Measurements from ENCODE around the gene ZNF423.

Gene ZNF423

DNA sequence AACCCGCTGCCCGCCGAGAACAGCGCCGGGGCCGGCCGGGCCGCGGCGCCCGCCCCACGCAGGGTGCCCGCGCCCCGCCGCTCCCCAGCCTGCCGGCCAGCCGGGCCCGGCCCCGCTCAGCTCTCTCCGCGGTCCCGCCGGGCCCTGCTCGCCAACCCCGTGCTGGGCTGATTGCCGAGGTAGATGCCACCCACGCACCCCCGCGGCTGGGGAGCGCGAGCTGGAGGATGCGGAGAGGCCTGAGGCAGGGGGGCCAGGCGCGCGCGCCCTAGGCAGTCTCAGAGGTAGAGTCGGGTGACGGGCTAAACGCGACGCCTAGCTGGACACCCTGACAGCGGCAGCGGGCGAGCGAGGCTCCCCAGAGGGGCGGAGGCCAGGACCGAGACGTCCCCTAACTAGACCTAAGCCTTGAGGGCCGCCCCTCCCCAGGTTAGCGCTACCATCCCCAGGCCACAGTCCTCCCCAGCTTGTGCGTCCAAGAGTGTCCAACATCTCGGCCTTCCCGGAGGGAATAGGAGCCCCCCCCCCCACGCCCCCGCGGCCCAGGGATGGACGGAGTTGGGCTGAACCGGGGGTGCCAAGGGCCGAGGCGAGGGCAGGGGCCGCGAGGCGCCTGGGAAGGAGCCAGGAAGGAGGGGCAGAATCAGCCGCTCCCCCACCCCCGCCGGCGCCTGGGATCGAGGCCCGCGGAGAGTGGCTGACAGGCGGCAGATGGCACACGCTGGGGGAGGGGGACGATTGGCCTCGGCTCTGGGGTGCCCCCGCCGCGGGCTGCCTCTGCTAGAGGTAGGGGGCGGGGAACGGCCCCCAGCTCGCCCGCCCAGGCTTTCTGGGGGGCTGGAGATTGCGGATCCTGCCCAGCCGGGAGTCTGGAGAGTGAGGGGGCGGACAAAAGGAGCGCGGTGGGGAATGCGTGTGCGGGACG is 2.5 kb upstream of the ZNF423 start:
- Mint-ChIP-seq H3K4me3 (no peak overlapping the region), H3K27me3 (peaks cover 12% of the 10 kb centered on the region), H3K4me1 (ENCODE audit: low read depth) (peaks cover 10% of the 10 kb centered on the region), H3K27ac (no peak overlapping the region), H3K9me3 (ENCODE audit: low read depth) (no peaks in the 10 kb centered on the region), H3K36me3 (no peaks in the 10 kb centered on the region)

DNA sequence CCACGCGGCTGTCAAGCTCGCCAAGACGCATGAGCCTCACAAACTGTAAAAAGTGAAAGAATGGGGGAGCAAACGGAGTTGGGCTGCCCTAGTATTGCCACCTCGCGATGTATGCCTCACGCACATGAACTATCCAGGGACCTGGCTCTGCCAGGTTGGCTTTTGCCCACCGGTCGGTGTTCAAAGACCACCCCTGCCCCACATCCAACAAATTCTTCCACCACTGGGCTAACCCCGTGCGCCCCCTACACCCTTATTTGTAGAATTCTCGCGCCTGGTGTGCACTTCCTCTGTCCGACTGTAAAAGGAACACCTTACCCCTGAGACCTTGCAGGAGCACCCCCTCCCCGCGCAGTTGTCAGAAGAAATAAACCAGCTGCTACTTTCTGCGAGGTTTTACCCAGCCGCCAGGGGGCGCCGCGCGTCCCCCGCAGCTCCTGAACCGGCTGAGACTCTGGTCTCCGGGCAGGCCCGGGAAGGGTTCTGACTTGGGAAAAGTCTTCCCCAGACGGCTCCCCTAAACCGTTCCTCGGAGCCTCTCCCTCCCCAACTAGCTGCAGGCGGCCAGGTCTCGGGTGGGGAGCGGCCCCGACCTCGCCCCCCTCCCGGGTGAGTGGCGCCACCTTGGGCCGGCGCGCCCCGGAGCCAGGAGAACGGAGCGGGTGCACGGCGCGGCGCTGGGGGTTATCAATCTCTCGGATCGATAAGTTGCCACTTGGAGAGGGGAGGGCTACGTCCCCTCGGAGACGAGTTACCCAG is 1.7 kb upstream of the ZNF423 start:
- no peaks in the 10 kb centered on the region for H3K36me3 Mint-ChIP-seq
- no peak overlapping the region for H3K27ac Mint-ChIP-seq
- no peaks in the 10 kb centered on the region for H3K9me3 Mint-ChIP-seq (ENCODE audit: low read depth)
- H3K27me3 Mint-ChIP-seq: peaks cover 16% of the 10 kb centered on the region
- H3K4me3 Mint-ChIP-seq: peak overlapping the region; percentile 82
- peaks cover 10% of the 10 kb centered on the region for H3K4me1 Mint-ChIP-seq (ENCODE audit: low read depth)

DNA sequence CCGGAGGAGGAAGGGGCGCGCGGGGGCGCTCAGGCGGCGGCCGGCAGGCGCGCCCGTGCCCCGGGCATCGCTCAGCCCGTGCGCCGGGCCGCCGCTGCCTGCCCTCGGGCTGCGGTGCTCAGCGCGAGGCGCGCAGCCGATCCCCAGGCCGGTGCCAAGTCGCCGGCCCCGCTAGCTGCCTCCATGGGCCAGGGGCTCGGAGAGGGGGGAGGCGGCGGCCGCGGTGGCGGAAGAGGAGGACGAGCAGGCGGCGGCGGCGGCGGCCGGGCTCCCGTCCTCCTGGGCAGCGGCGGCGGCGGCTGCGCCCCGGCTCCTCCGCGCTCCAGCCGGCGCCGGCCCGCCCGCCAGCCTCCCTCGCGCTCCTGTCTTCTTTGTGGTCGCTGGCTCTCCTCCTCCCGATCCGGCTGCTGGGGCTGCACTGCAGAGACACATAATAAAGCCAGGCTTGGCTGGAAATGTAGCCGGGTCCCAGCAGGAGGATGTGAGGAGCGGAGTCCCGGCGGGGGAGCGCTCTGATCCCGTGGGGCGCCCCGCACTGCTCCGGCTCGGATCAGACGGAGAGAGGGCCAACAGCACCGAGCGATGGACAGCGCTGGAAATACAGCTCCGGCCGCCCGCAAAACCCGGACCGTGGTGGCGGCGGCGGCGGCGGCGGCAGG is 889 bp upstream of the ZNF423 start:
- Mint-ChIP-seq H3K4me1 (ENCODE audit: low read depth) (peaks cover 10% of the 10 kb centered on the region), H3K27ac (no peak overlapping the region), H3K36me3 (no peaks in the 10 kb centered on the region), H3K4me3 (peak overlapping the region; percentile 72), H3K27me3 (peaks cover 22% of the 10 kb centered on the region), H3K9me3 (ENCODE audit: low read depth) (no peaks in the 10 kb centered on the region)

DNA sequence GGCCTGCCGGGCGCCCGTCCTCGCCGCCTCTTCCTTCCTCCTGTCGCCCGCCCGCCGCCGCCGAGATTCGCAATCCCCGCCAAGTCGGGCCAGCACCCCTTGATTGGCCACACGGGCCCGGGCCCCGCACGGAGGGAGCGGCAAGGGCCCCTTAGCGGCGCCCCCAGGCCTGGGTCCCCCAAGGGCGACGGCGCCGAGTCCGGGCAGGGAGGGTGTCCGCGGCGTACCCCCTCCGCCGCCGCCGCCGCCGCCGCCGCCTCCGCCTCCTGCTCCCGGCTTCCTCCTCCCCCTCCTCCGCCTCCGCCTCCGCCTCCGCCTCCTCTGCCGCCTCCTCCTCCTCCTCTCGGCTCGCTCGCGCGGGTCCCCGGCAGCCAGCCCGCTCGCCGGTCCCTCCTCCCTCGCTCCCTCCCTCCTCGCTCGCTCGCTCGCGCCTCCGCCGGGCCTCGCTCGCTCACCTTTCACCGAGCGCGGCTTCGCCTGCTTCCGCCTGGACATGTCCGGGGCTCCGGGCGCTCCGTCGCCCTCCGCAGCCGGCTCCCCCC is 561 bp downstream of the ZNF423 start:
- Mint-ChIP-seq H3K27me3 (peaks cover 24% of the 10 kb centered on the region), H3K27ac (no peak overlapping the region), H3K9me3 (ENCODE audit: low read depth) (no peaks in the 10 kb centered on the region), H3K4me1 (ENCODE audit: low read depth) (peaks cover 10% of the 10 kb centered on the region), H3K36me3 (no peaks in the 10 kb centered on the region), H3K4me3 (peak overlapping the region; percentile 52)

DNA sequence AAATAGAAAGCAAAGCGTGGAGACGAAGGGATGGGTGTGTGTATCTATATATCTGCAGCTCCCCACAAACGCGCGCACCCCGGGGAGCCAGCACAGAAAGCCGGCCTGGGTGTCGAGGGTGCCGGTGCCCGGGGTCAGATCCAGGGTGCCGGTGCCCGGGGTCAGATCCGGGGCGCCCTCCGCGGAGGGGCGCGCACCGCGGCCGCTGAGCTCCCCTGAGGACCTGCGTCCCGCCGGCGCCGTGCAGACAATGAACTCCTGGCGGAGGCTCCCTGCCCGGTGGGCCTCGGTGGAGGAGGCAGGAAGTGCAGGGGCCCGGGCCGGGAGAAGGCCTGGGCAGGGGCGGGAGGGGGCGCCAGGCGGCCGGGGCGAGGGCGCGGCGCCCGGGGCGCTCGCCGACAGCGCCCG is 1.1 kb downstream of the ZNF423 start:
- H3K4me3 Mint-ChIP-seq: no peak overlapping the region
- H3K27ac Mint-ChIP-seq: no peak overlapping the region
- no peaks in the 10 kb centered on the region for H3K9me3 Mint-ChIP-seq (ENCODE audit: low read depth)
- peaks cover 22% of the 10 kb centered on the region for H3K27me3 Mint-ChIP-seq
- H3K36me3 Mint-ChIP-seq: no peaks in the 10 kb centered on the region
- peaks cover 10% of the 10 kb centered on the region for H3K4me1 Mint-ChIP-seq (ENCODE audit: low read depth)

DNA sequence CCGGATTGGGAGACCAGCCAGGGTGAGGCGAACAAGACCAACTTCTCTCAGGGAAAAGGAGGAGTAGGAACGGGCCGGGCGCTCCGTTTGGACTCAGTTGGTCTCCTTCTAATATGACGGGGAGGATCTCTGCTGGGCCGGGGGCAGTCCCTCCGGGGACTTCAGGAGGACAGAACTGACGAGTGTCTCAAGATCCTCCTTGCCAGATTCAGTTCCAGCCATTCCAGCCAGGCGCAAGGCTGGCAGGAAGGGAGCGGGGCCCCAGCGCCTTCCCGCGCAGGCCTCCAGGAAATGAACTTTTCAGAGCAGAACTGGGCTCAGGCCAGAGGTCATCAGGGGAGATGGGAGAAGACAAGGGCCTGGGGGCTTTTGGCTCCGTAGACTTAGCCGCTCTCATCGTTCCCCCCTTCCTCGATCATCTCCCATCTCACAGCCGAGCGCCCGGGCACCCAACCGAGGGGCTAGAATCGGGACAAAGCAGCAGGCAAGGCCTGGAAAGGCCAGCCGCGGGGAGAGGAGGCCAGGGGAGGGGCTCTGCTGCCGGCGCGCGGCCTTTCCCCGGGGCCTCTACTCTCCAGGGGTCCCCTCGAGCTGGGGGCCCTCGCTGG is 1.6 kb downstream of the ZNF423 start:
- peaks cover 23% of the 10 kb centered on the region for H3K27me3 Mint-ChIP-seq

DNA sequence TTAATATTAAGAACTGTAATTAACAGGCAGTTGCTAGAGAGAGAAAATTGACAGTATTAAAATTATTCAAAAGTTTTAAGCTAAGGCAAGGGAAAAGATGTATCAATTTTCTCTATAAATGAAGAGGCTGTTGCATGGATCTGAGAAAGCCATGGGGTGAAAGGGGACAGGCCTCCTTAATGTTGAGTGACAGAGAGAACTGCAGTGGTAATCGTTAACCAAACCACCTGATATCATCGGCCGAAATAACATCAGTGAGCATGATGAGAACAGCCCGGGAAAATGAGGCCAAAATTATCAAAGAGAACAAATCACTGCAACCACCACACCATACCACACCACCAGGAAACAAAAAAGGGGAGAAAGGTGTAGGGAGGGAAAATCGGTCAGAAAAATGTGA is 3.6 kb downstream of the ZNF423 start:
- Mint-ChIP-seq H3K4me1 (ENCODE audit: low read depth) (peaks cover 1% of the 10 kb centered on the region), H3K4me3 (no peak overlapping the region), H3K27ac (no peak overlapping the region), H3K9me3 (ENCODE audit: low read depth) (no peaks in the 10 kb centered on the region), H3K27me3 (peaks cover 23% of the 10 kb centered on the region), H3K36me3 (no peaks in the 10 kb centered on the region)

More for the DNA sequence above, 1.6 kb downstream of the ZNF423 start:
- Mint-ChIP-seq H3K4me1 (ENCODE audit: low read depth) (peaks cover 6% of the 10 kb centered on the region), H3K27ac (no peak overlapping the region), H3K4me3 (peak overlapping the region; percentile 58), H3K36me3 (no peaks in the 10 kb centered on the region), H3K9me3 (ENCODE audit: low read depth) (no peaks in the 10 kb centered on the region)

DNA sequence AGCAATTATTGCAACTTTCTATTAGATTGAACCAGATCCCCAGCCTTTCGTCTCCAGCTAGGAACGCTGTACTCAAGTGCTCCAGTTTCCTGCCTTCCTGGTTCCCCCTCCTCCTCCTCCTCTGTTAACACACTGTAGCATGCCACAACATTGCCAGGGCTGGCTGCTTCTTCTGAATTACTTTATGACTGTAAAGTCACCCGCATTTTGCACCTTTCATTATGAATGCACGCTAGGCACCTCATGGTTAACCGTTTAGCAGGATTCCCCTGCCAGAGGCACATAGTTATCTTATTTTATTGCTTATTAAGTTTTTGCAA is 4.5 kb downstream of the ZNF423 start:
- peaks cover 1% of the 10 kb centered on the region for H3K4me1 Mint-ChIP-seq (ENCODE audit: low read depth)
- H3K36me3 Mint-ChIP-seq: no peaks in the 10 kb centered on the region
- no peak overlapping the region for H3K27ac Mint-ChIP-seq
- peaks cover 23% of the 10 kb centered on the region for H3K27me3 Mint-ChIP-seq
- H3K9me3 Mint-ChIP-seq (ENCODE audit: low read depth): no peaks in the 10 kb centered on the region
- H3K4me3 Mint-ChIP-seq: no peak overlapping the region

DNA sequence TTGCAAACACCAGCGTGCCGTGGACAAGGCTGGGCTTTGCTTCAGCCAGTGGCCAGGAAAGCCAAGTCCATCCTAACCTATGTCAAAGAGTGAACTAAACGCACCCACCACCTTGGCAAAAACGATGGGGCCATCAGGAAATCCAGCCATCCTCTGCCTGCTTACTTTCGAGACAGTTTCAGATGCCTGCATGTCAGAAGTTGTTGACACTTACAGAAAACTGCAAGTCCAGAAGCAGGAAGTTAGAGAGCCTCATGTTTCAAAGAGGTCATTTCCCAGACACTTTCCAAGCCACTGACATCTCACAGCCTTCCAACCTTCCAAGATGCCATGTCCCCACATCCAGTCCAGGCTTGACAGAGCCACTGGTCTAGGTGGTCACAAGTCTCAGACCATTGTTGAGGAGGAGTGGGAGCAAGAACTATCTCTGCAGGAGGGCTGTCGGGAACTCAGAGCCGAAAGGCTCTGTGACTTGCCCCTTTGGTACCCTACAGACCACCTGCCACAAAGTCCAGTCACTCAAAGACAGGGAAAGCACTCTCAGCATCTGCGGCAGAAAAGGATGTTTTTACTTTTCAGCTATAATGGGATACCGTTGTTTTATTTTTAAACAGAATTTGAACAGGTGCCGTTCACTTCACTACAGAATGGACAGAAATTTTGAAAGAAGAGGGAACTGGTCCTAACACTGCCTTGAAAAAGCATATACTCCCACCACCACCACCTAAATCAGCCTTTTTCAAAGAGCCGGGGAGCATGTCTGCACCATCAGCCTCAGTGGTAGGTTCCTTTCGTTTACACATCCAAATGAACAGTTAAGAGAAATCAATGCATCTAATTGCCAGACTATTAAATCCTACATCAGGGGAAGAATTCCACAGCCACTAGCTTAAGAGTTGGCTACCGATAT is 5.1 kb downstream of the ZNF423 start:
- Mint-ChIP-seq H3K4me3 (no peak overlapping the region), H3K27me3 (peaks cover 23% of the 10 kb centered on the region), H3K36me3 (no peaks in the 10 kb centered on the region), H3K4me1 (ENCODE audit: low read depth) (peaks cover 1% of the 10 kb centered on the region), H3K27ac (no peak overlapping the region), H3K9me3 (ENCODE audit: low read depth) (no peaks in the 10 kb centered on the region)

DNA sequence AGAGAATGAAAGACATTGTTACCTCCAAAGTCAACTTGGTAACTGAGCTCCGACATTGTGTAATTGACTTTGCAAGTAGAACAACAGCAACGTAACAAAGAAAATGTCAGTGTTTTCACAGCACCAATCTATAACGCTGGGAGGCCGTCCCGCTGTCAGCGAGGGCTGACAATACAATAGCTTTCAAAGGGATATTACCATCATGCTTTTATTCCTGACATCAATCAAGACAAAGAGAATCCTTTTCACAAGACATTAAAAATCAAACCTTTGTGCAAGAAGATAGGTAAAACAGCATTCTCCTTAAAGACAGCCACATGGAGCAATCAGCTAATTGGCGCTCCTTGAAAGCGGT is 6.2 kb downstream of the ZNF423 start:
- H3K9me3 Mint-ChIP-seq (ENCODE audit: low read depth): no peaks in the 10 kb centered on the region
- no peak overlapping the region for H3K4me3 Mint-ChIP-seq
- H3K27ac Mint-ChIP-seq: no peak overlapping the region
- H3K36me3 Mint-ChIP-seq: no peaks in the 10 kb centered on the region
- H3K27me3 Mint-ChIP-seq: peaks cover 23% of the 10 kb centered on the region
- H3K4me1 Mint-ChIP-seq (ENCODE audit: low read depth): peaks cover 1% of the 10 kb centered on the region

DNA sequence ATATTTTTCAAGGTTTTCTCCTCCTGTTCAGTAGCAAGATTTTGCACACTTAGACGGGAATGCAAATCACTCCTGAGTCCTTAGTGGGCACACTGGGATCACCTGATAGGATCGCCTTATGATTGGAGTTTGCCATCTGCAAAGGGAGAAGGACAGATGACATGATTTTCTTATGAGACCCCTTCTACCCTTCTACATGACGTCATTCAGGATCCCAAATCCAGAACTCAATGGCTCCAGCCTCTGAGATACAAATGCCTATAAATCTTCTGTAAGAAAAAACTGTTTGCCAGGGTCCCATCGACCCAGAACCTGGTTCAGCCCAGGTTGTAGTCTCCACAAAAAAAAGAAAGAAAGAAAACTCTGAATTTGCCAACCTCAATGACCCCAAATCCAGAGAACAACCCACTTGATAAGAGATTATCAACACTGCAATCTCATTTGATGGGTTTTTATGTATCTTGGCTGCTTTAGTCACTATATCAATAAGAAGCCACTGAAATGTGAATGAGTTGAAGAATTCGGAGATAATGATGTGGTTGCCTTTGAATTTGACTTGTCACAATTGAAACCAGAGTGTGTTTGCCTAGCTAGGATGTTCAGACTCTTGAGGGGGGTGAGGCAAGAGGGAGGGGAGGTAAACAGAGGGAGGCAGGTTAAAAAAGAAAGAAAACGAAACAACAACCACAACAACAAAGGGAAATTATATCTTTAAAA is 6.7 kb downstream of the ZNF423 start:
- Mint-ChIP-seq H3K4me1 (ENCODE audit: low read depth) (no peaks in the 10 kb centered on the region), H3K9me3 (ENCODE audit: low read depth) (no peaks in the 10 kb centered on the region), H3K4me3 (no peak overlapping the region), H3K27me3 (peaks cover 25% of the 10 kb centered on the region), H3K36me3 (no peaks in the 10 kb centered on the region), H3K27ac (no peak overlapping the region)

DNA sequence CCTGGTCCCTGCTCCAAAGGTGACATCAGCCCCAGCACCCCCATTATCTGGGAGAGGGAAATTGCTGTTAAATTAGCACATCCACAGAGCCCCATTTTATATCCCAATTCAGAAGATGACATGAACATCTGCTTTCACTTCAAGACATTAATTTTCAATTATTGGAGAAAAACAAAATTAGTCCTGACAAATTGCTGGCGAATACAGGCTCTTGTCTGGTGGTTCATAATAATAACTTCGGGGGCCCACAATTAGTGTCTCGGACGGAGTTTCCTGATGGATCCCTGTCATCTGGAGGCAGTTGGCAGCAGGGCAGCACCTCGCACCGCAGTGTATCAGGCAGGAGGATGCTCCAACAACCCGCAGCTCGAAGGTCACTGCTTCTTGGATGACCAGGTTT is 7.4 kb downstream of the ZNF423 start:
- Mint-ChIP-seq H3K27ac (no peak overlapping the region), H3K9me3 (ENCODE audit: low read depth) (no peaks in the 10 kb centered on the region), H3K36me3 (no peaks in the 10 kb centered on the region), H3K4me3 (no peak overlapping the region), H3K4me1 (ENCODE audit: low read depth) (no peaks in the 10 kb centered on the region), H3K27me3 (peaks cover 23% of the 10 kb centered on the region)

DNA sequence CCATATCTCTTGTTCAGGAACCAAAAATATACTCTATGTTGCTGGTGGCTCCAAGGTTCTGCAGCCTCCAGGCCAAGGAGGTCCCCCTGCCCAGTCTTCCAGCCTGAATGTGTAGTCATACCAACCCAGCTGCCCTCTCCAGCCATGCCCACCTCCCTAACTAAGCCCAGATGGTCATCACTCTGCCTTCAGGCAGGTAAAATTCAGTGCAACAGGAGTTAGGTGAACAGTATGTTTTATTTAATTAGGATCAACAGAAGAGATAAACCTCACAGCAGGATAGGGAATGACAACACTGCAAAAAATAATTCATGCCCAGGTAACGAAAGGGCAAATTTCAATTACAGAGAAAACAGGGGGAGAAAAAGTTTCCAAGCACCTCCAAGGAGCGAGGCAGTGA is 9.1 kb downstream of the ZNF423 start:
- Mint-ChIP-seq H3K9me3 (ENCODE audit: low read depth) (no peaks in the 10 kb centered on the region), H3K27me3 (peaks cover 13% of the 10 kb centered on the region), H3K27ac (no peak overlapping the region), H3K4me1 (ENCODE audit: low read depth) (no peaks in the 10 kb centered on the region), H3K4me3 (no peak overlapping the region), H3K36me3 (no peaks in the 10 kb centered on the region)
